GM12878 (cell line): ENCODE data around the gene MEI1. TPM values are rescaled to one million over a fixed set of nuclear protein-coding genes. Genes with fewer than 3 reads are reported as not detected.

Source experiments
- ATAC-seq: fragments of 200-7000 bp; cut with Tn5 transposase; 3 replicates; pipeline ENCODE4 v1.9.1; 2020; ENCODE audit warnings: mild to moderate bottlenecking, moderate library complexity
- BruUV-seq: library from RNA; stranded (reverse); fragments of 400-500 nt; replicated peaks from 2 replicates; lab custom pipeline; 2021; lab: Mats Ljungman, UMichigan
- CTCF ChIA-PET: fragments of 300-600 bp; sonication (Branson Sonifier 250); formaldehyde crosslinking; extraction: SDS; loops from one replicate; lab custom pipeline; 2021; ENCODE audit warnings: inconsistent platforms; lab: Yijun Ruan, JAX
- POLR2A ChIA-PET: fragments of 350-600 bp; formaldehyde crosslinking; extraction: SDS; loops from one replicate; lab custom pipeline; 2021; ENCODE audit warnings: inconsistent platforms; lab: Charles Lee
- RAD21 ChIA-PET: fragments of 300-600 bp; sonication (Branson Sonifier 250); formaldehyde crosslinking; loops from one replicate; lab custom pipeline; 2023; ENCODE audit warnings: antibody characterized with exemption; ENCODE audit not compliant: unreplicated experiment; lab: Charles Lee
- SMC1A ChIA-PET: fragments of 300-600 bp; sonication (Branson Sonifier 250); formaldehyde crosslinking; loops from one replicate; lab custom pipeline; 2023; ENCODE audit not compliant: unreplicated experiment, uncharacterized antibody; lab: Charles Lee
- DNase-seq: peaks from one replicate; pipeline ENCODE4 v3.0.0-alpha.2; 2011; ENCODE audit warnings: low read depth, low spot score
- FAIRE-seq: peaks from 3 replicates; lab custom pipeline; 2011; peaks lifted over from hg19 to GRCh38; lab: Jason Lieb, UNC
- H2AFZ ChIP-seq: 2 replicates; pipeline ENCODE4 v1.6.0; 2011; ENCODE audit warnings: low read depth, low read length, control low read depth; ENCODE audit not compliant: control insufficient read depth
- H3K27ac ChIP-seq: 2 replicates; pipeline ENCODE4 v1.5.1; 2011; ENCODE audit warnings: control low read depth; ENCODE audit not compliant: control insufficient read depth, insufficient read depth
- H3K27me3 ChIP-seq, 2 experiments: replicated peaks in 1 of 2; 2 replicates each; pipeline versions ENCODE4 v1.6.0 to v1.6.1; 2011; ENCODE audit warnings: low read length in 1 of 2; ENCODE audit not compliant: control insufficient read depth in 2 of 2, insufficient read depth in 2 of 2
- H3K36me3 ChIP-seq, 2 experiments: 2 replicates each; pipeline ENCODE4 v1.5.1; 2011; ENCODE audit warnings: low read length in 1 of 2; ENCODE audit not compliant: control insufficient read depth in 2 of 2, insufficient read depth in 2 of 2
- H3K4me1 ChIP-seq: 2 replicates; pipeline ENCODE4 v1.6.1; 2011; ENCODE audit warnings: mild to moderate bottlenecking, low read length, moderate library complexity, mixed read lengths; ENCODE audit not compliant: control insufficient read depth, insufficient read depth
- H3K4me2 ChIP-seq: 2 replicates; pipeline ENCODE4 v1.6.0; 2011; ENCODE audit warnings: control low read depth; ENCODE audit not compliant: control insufficient read depth, insufficient read depth
- H3K4me3 ChIP-seq: fragments of 200-600 bp; sonication (generic); 2 replicates; pipeline ENCODE4 v1.5.1; 2016
- H3K79me2 ChIP-seq: 2 replicates; pipeline ENCODE4 v1.6.0; 2011; ENCODE audit warnings: low read length; ENCODE audit not compliant: control insufficient read depth, insufficient read depth
- H3K9ac ChIP-seq: 2 replicates; pipeline ENCODE4 v1.8.0; 2011; ENCODE audit warnings: low read length, control low read depth, mixed read lengths; ENCODE audit not compliant: control insufficient read depth, insufficient read depth
- H3K9me3 ChIP-seq: replicated peaks from 3 replicates; pipeline ENCODE4 v1.5.1; 2011; ENCODE audit warnings: mild to moderate bottlenecking, low read length; ENCODE audit not compliant: control insufficient read depth, insufficient read depth
- H4K20me1 ChIP-seq: 2 replicates; pipeline ENCODE4 v1.6.0; 2011; ENCODE audit not compliant: control insufficient read depth, insufficient read depth
- CHD2 ChIP-seq: IDR thresholded peaks from 2 replicates; pipeline ENCODE4 v1.6.1; 2011; ENCODE audit warnings: low read depth, low read length, improper control_type of control experiment, borderline replicate concordance
- E2F8 ChIP-seq: fragments of 450-650 bp; IDR thresholded peaks from 2 replicates; pipeline ENCODE4 v1.6.1; 2018; ENCODE audit warnings: mild to moderate bottlenecking, low read depth, moderate library complexity; ENCODE audit not compliant: partially characterized antibody
- FOXK2 ChIP-seq: fragments of 450-650 bp; IDR thresholded peaks from 2 replicates; pipeline ENCODE4 v1.6.1; 2017; ENCODE audit warnings: mild to moderate bottlenecking, moderate library complexity
- HDGF ChIP-seq: fragments of 450-650 bp; IDR thresholded peaks from 2 replicates; pipeline ENCODE4 v1.6.1; 2016; ENCODE audit warnings: antibody characterized with exemption
- NKRF ChIP-seq: fragments of 450-650 bp; conservative IDR thresholded peaks from 2 replicates; pipeline ENCODE4 v1.6.1; 2017; ENCODE audit warnings: mild to moderate bottlenecking, moderate library complexity
- RBBP5 ChIP-seq: fragments of 200-600 bp; sonication (generic); conservative IDR thresholded peaks from 2 replicates; pipeline ENCODE4 v1.6.1; 2016
- SIN3A ChIP-seq: IDR thresholded peaks from 2 replicates; pipeline ENCODE4 v1.6.1; 2012; ENCODE audit warnings: low read depth, low read length, improper control_type of control experiment
- YBX1 ChIP-seq: fragments of 450-650 bp; IDR thresholded peaks from 2 replicates; pipeline ENCODE4 v1.6.1; 2016; ENCODE audit warnings: antibody characterized with exemption
- WGBS: methylation state at CpG from one replicate; pipeline ENCODE4 v1.1.6; 2016; ENCODE audit warnings: low lambda C conversion rate; ENCODE audit not compliant: insufficient replicate concordance, insufficient coverage; ENCODE audit errors: missing lambda C conversion rate; 5-methylcytosine and 5-hydroxymethylcytosine counted together
- in situ Hi-C: fragments of 300-500 bp; cut with MboI; formaldehyde crosslinking; loops from 9 replicates; pipeline ENCODE4 v1.14.3; 2018; ENCODE audit warnings: mixed read lengths
- intact Hi-C: fragments of 100-400 bp; cut with micrococcal nuclease; formaldehyde crosslinking; loops from one replicate; pipeline ENCODE4 v1.14.2; 2022; ENCODE audit not compliant: unreplicated experiment
- polyA plus RNA-seq, 11 experiments: library from polyadenylated mRNA; depleted of rRNA in 4 of 11; unstranded in 6 of 11; stranded (reverse) in 5 of 11; fragments of >200 nt; fragmentation: Nextera tagmentation in 4 of 11; fragmentation: Illumina TruSeq in 1 of 11; extraction: Ambion mirVana in 4 of 11; extraction: Trizol in 1 of 11; gene quantifications; 1 replicate in 1 of 11; 2 replicates in 10 of 11; pipeline versions ENCODE4 v1.2.1 to v1.2.3, GENCODE V29; 2011 to 2016; ENCODE audit warnings: inconsistent platforms in 2 of 11, missing spikeins in 2 of 11, low read depth in 1 of 11
- total RNA-seq, 4 experiments: library from RNA; depleted of rRNA in 3 of 4; stranded (reverse); fragments of >200 nt in 3 of 4; fragmentation: Illumina TruSeq in 1 of 4; extraction: Trizol in 1 of 4; gene quantifications; 2 replicates each; pipeline versions ENCODE4 v1.2.1 to v1.2.3, GENCODE V29; 2013 to 2021
- TF ChIP-seq, protein P1 (sequence below): fragments of 450-650 bp; IDR thresholded peaks from 2 replicates; pipeline ENCODE4 v1.6.1; 2017; ENCODE audit warnings: mild to moderate bottlenecking, moderate library complexity
- TF ChIP-seq, protein P2 (sequence below): fragments of 450-650 bp; formaldehyde crosslinking; IDR thresholded peaks from 2 replicates; pipeline ENCODE4 v1.4.0; 2020; ENCODE audit warnings: mild to moderate bottlenecking, moderate library complexity

The MEI1 gene
- total and polyA plus RNA-seq, 10 of the 15 experiments (the other 5 are each of a cell fraction or from before 2014, with no cell fraction given), result 27.9 to 48.9 (median 35.8) TPM

DNA sequence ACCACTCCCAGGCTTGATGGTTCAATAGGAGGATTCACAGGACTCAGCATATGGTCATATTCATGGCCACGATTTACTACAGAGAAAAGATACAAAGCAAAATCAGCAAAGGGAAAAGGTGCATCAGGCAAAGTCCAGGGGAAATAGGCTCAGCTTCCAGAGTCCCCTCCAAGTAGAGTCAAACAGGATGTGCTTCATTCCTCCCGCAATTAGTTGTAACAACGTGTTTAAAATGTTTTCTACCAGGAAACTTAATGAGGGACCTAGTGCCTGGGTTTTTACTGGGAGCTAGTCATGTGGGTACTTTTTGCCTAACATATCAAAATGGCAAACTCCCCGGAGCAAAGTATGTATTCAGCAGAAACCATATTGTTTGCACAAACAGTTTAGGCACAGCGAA lies 118.7 kb downstream of the MEI1 start:
- Histone ChIP-seq H2AFZ (no peak overlapping the region), H3K27ac (no peak overlapping the region), H3K9ac (no peak overlapping the region), H4K20me1 (no peaks in the 10 kb centered on the region), H3K4me2 (no peak overlapping the region), H3K79me2 (no peaks in the 10 kb centered on the region), H3K36me3 (peaks cover 12 to 19% of the 10 kb centered on the region in 2 experiments), H3K4me1 (no peaks in the 10 kb centered on the region; the same call in 1 of the 2 replicates), H3K27me3 (no peaks in the 10 kb centered on the region), H3K9me3 (no peaks in the 10 kb centered on the region), H3K4me3 (no peak overlapping the region)
- FAIRE-seq (no peak), DNase-seq (no peak), ATAC-seq (no peak)
- WGBS, result 84% methylated on average over 5 of the region's 5 CpGs
- intact Hi-C loops, result no loop called here
- BruUV-seq, result no TSS peak
- RAD21 ChIA-PET, result interaction anchor here (1.0 to 1.5 kb wide), 2 partner anchors 121 to 123 kb away, joined by 3 read pairs; no protein-coding TSS in a partner anchor
- POLR2A ChIA-PET, result no interaction called here
- in situ Hi-C loops, result no loop called here
- SMC1A ChIA-PET, result interaction anchor here (1.3 to 2.3 kb wide), 3 partner anchors 12 to 120 kb away, joined by 4 to 10 read pairs (median 5); no protein-coding TSS in a partner anchor
- CTCF ChIA-PET, result interaction anchor here (1.1 to 2.8 kb wide), 2 partner anchors 120 to 123 kb away, joined by 4 to 12 read pairs; no protein-coding TSS in a partner anchor
- no peak for TF ChIP-seq YBX1
- TF ChIP-seq, protein P1, sequence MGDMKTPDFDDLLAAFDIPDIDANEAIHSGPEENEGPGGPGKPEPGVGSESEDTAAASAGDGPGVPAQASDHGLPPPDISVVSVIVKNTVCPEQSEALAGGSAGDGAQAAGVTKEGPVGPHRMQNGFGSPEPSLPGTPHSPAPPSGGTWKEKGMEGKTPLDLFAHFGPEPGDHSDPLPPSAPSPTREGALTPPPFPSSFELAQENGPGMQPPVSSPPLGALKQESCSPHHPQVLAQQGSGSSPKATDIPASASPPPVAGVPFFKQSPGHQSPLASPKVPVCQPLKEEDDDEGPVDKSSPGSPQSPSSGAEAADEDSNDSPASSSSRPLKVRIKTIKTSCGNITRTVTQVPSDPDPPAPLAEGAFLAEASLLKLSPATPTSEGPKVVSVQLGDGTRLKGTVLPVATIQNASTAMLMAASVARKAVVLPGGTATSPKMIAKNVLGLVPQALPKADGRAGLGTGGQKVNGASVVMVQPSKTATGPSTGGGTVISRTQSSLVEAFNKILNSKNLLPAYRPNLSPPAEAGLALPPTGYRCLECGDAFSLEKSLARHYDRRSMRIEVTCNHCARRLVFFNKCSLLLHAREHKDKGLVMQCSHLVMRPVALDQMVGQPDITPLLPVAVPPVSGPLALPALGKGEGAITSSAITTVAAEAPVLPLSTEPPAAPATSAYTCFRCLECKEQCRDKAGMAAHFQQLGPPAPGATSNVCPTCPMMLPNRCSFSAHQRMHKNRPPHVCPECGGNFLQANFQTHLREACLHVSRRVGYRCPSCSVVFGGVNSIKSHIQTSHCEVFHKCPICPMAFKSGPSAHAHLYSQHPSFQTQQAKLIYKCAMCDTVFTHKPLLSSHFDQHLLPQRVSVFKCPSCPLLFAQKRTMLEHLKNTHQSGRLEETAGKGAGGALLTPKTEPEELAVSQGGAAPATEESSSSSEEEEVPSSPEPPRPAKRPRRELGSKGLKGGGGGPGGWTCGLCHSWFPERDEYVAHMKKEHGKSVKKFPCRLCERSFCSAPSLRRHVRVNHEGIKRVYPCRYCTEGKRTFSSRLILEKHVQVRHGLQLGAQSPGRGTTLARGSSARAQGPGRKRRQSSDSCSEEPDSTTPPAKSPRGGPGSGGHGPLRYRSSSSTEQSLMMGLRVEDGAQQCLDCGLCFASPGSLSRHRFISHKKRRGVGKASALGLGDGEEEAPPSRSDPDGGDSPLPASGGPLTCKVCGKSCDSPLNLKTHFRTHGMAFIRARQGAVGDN, result no peak
- TF ChIP-seq, protein P2, sequence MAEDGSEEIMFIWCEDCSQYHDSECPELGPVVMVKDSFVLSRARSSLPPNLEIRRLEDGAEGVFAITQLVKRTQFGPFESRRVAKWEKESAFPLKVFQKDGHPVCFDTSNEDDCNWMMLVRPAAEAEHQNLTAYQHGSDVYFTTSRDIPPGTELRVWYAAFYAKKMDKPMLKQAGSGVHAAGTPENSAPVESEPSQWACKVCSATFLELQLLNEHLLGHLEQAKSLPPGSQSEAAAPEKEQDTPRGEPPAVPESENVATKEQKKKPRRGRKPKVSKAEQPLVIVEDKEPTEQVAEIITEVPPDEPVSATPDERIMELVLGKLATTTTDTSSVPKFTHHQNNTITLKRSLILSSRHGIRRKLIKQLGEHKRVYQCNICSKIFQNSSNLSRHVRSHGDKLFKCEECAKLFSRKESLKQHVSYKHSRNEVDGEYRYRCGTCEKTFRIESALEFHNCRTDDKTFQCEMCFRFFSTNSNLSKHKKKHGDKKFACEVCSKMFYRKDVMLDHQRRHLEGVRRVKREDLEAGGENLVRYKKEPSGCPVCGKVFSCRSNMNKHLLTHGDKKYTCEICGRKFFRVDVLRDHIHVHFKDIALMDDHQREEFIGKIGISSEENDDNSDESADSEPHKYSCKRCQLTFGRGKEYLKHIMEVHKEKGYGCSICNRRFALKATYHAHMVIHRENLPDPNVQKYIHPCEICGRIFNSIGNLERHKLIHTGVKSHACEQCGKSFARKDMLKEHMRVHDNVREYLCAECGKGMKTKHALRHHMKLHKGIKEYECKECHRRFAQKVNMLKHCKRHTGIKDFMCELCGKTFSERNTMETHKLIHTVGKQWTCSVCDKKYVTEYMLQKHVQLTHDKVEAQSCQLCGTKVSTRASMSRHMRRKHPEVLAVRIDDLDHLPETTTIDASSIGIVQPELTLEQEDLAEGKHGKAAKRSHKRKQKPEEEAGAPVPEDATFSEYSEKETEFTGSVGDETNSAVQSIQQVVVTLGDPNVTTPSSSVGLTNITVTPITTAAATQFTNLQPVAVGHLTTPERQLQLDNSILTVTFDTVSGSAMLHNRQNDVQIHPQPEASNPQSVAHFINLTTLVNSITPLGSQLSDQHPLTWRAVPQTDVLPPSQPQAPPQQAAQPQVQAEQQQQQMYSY (CRISPR knock-in tag), result no peak
- no peak for TF ChIP-seq CHD2
- TF ChIP-seq NKRF, result no peak
- no peak for TF ChIP-seq FOXK2
- TF ChIP-seq E2F8, result no peak
- TF ChIP-seq RBBP5, result no peak
- TF ChIP-seq SIN3A, result no peak
- no peak for TF ChIP-seq HDGF
